GM21737 (cell line): Measurements from ENCODE around the gene SLC2A13.
"Not testable (repeated sequence)": the region's sequence is repeated elsewhere in the genome, so short reads cannot be mapped to it uniquely, and the experiment has no call there.

Experiments
- ATAC-seq: cut with Tn5 transposase; IDR thresholded peaks from one replicate; pipeline ENCODE4 v1.9.1; 2021; ENCODE audit warnings: mild to moderate bottlenecking, moderate library complexity; ENCODE audit not compliant: unreplicated experiment

SLC2A13 gene

GRCh38 chr12:40106202-40106533 lies 287 bp upstream of the SLC2A13 start:
- ATAC-seq = no peak

- ATAC-seq = peak; percentile 46
These were observed 691 bp downstream of the SLC2A13 start for GRCh38 chr12:40105265-40105514.

DNA sequence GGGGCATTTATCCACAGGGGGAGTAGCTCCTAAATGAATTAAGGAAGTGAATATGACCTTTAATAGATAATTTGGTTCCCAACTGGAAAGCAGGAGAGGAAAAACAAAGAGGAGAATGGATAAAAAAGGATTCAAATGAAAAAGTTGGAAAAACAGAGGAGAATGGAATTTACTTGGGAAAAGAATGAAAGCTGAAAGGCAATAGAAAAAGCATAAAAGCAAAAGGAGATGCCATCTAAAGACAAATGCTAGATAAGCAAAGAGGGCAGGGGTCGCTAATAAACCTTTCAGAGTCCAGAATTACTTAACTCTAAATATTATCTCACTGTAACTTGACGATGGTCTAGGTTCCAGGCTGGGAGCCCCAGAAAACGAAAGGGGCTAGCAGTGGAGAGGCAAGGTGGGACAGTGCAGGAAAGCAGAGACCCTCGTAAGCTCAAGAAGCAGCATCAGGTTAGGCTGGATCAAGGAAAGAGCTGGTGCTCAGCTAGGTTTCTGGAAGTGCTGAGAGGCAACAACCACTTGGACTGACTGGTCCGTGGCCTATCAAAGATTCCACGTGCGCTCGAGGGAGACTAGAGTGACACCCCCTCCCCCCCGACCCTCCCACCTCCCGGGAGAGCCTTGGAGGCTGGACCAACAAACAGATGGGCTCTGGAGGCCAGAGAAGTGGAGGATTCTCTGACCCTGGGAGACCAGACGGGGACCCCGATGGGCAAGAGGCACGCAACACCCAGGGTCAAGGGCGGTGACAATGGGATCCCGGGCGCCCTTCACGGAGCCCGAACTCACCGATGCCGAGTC lies 1.2 kb downstream of the SLC2A13 start:
- ATAC-seq = no peak

DNA sequence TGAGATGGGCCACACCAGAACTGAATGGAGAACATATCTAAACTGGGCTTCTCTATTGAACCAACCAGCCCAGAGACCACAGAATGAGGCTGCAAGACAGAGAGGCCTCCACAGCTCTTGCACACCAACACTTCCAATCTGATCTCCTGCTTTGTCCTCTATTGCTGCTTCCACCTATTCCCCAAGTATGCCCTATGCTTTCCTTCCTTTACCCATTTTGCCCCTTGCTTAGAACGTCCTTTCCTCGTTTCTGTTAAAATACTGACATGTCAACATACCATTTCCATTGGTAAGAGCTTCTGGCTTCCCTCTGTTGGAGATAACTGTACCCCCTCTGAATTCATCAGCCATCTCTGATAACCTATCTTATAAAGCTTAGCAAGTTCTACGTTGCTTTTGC lies 2.8 kb downstream of the SLC2A13 start:
- no peak for ATAC-seq

GRCh38 chr12:40101747-40102146 lies 4.1 kb downstream of the SLC2A13 start:
- no peak for ATAC-seq

GRCh38 chr12:40099423-40099853 lies 6.4 kb downstream of the SLC2A13 start:
- ATAC-seq = no peak

DNA sequence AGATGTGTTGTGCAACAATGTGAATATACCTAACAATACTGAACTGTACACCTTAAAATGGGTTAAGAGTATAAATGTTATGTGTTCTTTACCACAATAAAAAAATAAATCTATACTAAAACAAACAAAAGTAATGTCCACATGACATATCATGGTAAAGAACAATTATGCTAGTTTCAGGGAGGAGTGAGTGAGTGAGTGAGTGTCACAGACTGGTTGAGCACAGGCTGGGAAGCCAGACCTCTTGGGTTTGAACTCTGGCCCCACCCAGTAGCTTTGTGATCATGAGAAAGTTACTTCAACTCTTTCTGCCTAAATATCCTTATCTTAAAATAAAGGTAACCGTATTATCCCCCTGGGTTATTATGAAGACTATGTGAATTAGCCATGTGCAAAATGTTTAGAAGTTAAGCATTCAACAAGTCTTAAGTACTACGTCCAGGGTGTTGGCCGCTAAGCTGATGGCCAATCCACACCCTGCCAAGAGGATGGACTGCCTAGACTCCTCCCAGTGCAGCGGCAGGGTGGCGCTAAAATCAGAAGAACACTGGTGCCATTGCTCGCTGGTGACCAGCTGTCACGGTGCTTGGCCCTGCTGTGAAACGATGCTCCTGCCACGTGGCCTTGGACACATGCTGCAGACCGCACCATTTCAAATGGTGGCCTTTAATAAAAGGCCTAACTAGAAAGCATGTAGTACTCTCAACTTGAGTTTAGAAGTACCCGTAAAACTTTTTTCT lies 7.3 kb downstream of the SLC2A13 start:
- ATAC-seq = no peak

DNA sequence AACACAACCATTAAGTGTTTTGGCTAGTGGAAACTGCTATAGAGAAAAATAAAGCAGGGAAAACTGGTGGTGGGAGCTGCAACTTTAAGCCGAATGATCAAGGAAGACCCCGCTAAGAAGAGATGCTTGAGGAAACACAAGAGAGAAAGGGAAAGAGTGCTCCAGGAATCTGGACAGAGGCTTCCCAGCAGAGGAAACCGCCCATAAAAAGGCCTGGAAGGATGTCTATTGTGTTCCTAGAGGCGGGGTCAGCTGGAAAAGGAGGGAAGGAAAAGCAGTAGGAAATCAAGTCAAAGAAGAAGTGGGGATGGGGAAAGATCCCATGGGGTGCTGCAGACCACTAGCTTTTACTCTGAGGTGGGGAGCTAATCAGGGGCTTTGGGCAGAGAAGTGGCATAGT lies 12.4 kb downstream of the SLC2A13 start:
- no peak for ATAC-seq

DNA sequence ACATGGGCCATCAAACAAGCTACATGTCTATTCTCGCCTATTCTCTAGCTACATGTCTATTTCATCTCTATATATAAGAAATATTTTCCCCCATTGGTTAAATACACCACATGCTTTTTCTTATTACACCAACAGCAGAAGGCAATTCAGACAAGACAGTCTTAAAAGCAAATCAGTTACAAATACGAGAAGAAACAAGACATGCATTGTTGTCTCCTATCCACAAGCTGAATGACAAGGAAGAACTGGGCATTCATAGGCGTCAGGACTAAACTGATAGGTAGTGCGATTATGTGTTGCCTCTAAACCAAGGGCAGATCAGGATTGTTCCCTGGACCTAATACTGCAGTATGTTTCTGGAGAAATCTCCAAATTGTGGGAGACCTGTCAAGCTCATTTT lies 19.4 kb downstream of the SLC2A13 start:
- no peak for ATAC-seq

- no peak for ATAC-seq
These were observed 27.6 kb downstream of the SLC2A13 start for GRCh38 chr12:40078266-40078665.

DNA sequence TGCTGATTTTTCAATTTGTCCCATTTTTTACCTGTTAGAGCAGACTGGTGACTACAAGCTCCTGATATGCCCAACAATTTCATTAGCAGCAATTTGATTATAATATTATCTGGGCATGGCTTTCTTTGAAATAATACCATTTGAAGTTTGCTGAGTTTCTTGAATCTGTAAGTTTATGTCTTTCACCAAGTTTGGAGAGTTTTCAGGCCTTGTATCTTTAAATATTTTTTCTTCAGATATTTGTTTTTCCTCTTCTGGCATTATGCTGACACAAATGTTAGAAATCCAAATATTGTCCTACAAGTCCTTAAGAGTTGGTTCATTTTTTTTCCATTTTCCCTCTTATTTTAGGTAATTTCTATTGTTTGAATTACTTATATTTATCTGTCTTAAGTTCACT lies 30.4 kb downstream of the SLC2A13 start:
- ATAC-seq = no peak

DNA sequence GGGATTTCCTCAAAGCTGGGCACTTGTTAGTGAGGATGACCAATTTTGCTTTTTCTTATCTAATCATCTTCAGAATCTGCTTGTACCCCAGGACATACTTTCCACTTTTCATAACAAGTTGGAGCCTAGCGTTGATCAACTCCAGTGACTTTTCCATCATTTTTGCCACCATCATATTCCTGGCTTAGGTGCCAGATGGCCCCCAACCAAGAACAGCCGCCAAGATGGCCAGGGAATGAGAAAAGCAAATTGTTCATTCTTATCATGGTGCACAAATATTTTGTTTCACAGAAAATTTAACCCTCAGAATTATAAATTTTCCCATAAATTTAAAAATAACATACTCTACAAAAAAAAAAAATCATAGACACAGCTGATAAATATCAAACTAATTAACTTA lies 37.5 kb downstream of the SLC2A13 start:
- ATAC-seq = no peak

DNA sequence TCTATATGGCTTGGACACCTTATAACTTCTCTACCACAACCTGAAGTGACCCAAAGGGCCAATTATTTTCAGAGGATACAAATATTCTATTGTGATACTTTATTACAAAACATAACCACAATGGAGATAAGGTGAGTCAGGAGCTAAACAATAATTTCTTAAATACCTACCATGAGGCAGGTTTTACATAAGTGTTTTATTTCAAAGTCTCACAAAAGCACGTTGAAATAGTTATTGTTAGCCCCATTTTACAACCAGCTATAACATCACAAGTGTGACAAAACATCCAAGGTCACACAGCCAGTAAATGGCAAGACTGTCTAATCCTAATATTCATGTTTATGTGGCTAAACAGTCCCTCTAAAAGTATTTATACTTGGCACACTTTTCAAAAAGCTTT lies 40.2 kb downstream of the SLC2A13 start:
- ATAC-seq = no peak

- no peak for ATAC-seq
These were observed 42.5 kb downstream of the SLC2A13 start for GRCh38 chr12:40063414-40063813.

- no peak for ATAC-seq
These were observed 47.1 kb downstream of the SLC2A13 start for GRCh38 chr12:40058721-40059190.

DNA sequence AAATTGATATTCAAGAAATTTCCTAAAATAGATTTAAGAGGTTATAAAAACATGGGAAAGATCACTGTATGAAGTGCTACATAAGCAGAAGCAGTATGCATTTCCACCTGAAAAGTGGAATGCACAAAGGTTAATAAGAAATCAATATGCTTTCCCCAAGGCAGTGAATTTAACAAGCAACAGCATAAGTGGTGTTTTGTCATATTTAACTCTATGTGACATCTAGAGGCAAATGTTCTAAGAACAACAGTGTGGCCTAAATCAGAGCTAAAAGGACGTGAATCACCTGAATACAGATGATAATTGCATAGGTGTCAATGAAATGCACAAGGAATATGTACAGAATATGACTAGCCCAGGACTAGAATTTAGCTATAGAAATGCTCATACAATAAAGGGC lies 49.5 kb downstream of the SLC2A13 start:
- ATAC-seq = no peak

GRCh38 chr12:40055776-40056175 lies 50.1 kb downstream of the SLC2A13 start:
- no peak for ATAC-seq

DNA sequence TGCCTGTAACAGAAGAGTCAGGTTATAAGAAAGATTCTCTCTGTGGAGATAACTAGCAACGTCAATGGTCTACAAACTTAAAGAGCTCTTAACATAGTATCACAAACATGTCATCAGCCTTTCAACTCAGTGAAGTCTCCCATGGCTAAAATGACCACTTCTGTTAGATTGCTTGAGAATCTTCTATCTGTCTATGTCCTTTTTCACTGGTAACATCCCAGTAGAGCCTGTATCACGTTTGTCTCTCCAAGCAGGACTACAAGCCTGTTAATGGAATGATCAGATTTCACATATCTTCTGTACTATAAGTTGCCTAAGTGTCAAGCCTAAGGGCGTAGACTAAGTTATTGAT lies 50.7 kb downstream of the SLC2A13 start:
- ATAC-seq = no peak

- no peak for ATAC-seq
These were observed 51.2 kb downstream of the SLC2A13 start for GRCh38 chr12:40054555-40055227.

DNA sequence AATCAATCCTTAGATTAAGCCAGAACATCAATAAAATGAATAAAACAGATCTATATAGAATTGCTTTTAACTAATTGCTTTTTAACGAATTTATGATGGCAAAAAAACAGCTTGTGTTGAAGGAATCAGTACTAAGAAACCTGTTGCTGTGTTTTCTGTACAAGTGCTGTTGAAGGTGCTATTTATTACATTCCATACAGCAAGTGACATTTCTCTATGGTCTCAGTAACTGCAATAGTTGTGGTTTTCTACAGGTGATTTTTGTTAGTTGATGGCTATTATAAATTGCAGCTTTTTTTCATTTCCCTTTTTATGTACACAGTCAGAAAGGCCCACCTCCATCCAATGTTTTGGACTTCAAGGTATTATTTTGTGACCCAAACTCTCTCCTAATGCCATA lies 56.6 kb downstream of the SLC2A13 start:
- no peak for ATAC-seq

GRCh38 chr12:40047002-40047401 lies 58.9 kb downstream of the SLC2A13 start:
- not testable (repeated sequence) for ATAC-seq

DNA sequence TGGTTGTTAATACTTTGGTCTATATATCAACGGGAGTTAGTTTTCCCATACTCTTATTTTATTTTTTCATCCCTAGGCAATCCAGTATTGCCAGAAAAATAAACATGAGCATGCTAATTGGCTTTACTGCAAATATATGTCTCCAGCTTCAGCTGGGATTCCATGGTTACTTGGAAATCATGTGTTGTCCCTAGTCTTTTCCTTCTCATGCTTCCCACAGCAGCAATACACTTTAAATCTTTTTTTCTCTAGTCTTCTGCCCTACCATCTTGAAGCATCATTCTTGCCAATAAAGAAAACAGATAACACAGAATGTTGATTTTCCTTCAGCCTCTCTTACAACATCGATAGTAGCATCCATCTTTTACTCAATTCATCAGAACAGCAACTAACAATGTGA lies 60.2 kb downstream of the SLC2A13 start:
- no peak for ATAC-seq
